GM18951 (cell line): ENCODE measurements around the gene ACTL10.

Experiments used
- POLR2A ChIP-seq: IDR thresholded peaks from 4 replicates; pipeline ENCODE4 v1.6.1; 2011; ENCODE audit warnings: mild to moderate bottlenecking; ENCODE audit not compliant: insufficient read length, insufficient read depth; ENCODE audit errors: extremely low read depth
- in situ Hi-C: fragments of 300-500 bp; cut with MboI; formaldehyde crosslinking; loops from one replicate; pipeline ENCODE4 v1.12.0; 2022; ENCODE audit warnings: low sequenced_read_pairs, mixed read lengths, inconsistent platforms; ENCODE audit not compliant: unreplicated experiment

Gene ACTL10

DNA sequence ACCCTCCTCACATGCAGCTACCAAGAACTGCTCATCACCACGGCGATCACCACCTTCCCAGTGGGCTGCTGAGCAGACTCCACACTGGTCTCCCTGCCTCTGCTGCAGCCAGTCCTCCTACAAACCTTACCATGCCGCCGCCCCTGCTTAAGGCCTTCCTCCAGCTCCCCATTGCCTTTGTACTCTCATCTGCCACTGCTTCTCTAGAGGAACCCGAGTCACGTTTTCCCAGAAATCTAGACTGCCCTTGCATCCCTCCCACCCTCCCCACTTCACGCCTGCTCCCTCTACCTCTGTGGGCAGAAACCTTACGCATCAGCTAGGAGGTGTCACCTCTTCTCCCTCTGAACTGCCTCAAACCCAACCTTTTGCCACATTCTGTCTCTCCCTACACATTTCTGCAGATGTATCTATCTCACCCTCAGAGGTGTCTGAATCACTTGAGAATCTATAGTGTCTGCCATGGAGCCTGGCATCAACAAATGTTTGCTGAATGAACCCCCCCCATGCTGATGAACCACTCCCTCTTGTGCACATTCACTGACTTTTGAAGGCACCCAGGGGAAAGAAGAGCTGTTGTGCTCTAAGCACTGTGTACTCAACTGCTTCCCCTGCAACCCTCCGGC lies 15.1 kb downstream of the ACTL10 start:
- in situ Hi-C loops, result no loop called here
- TF ChIP-seq POLR2A, result no peak

GRCh38 chr20:33684533-33685327 lies 18.0 kb downstream of the ACTL10 start:
- in situ Hi-C loops, result no loop called here
- TF ChIP-seq POLR2A, result no peak

GRCh38 chr20:33685328-33686099 lies 18.8 kb downstream of the ACTL10 start:
- peak; percentile 49 for TF ChIP-seq POLR2A
- in situ Hi-C loops, result no loop called here

GRCh38 chr20:33686100-33686983 lies 19.6 kb downstream of the ACTL10 start, which contains the start of gene E2F1:
TSS of gene E2F1 (minus strand) at chr20:33686385. CDS start at chr20:33686264, 121 bp downstream.
- TF ChIP-seq POLR2A, result peak; percentile 66
- in situ Hi-C loops, result no loop called here

DNA sequence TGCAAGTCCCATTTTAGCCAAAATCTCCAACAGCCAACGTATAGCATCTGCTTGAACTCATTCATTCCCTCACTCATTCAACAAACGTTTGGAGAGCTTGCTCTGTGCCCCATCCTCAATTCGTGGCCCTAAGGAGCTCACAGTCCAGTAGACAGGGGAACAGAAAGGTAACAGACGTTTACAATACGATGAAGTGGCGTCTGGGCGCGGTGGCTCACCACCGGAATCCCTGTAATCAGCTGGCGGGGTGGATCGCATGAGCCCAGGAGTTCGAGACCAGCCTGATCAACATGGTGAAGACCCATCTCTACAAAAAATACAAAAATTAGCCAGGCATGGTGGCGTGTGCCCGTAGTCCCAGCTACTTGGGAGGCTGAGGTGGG lies 20.2 kb downstream of the ACTL10 start:
- TF ChIP-seq POLR2A, result no peak
- in situ Hi-C loops, result no loop called here

DNA sequence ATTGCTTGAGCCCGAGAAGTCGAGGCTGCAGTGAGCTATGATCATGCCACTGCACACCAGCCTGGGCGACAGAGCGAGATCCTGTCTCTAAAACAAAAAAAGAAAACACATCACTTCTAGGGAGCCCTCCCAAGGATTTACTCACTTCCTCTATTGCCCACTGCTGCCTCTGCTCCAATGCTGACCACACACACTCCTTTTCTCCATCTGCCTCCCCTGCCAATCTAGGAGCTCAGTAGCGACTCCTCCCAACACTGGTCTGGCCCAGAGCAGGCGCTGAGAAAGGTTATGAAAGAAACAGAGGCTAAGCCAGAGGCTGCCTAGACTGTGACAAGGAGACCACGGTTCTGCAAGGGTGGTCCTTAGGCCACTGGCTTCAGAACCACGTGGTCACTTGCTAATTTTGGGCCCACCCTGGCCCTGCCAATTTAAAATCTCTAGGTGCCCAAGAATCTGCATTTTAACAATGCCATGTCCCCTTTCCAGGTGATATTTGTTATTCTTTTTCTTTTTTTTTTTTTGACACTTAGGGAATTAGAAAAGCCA lies 20.7 kb downstream of the ACTL10 start:
- in situ Hi-C loops, result no loop called here

DNA sequence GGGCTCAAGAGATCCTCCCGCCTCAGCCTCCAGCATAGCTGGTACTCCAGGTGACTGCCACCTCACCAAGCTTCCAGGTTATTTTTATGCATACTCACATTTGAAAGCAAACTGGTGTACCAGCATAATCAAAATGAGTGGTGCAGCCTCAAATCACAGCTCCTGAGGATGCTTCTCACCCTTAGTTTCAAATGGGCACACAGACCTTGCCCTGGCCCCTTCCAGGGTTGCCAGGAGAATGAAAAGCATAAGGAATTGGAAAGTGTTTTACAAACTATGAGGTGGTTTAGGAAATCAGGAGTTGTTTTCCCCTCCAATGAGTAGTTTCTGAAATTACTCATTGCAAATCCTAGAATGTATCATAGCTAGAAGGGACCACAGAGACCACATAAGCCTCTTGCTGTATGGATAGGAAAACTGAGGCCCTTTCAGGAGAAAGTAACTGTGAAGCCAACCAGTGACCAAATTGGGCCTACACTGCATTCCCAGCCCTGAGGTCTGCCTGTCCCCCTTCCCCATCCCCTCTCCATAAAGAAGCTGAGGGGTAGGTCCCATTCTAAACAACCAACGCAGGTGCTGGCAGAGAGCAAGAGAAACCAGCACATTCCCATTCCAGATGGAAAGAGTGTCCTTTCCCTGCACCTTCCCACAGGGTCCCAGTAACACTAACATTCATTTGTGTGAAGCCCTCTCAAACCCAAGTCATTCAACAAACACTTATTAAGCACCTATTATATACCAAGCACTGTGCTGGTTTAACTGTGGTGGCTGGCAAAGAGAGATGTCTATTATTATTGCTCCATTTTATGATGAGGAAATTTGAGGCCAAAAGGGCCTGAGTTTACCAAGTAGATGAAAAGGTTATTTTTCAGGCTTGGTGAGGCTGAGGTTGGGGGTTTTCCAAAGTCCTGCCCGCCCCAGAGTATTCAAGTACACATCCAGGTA lies 21.5 kb downstream of the ACTL10 start:
- no peak for TF ChIP-seq POLR2A
- in situ Hi-C loops, result no loop called here

More for the DNA sequence above, 20.7 kb downstream of the ACTL10 start:
- TF ChIP-seq POLR2A, result no peak

DNA sequence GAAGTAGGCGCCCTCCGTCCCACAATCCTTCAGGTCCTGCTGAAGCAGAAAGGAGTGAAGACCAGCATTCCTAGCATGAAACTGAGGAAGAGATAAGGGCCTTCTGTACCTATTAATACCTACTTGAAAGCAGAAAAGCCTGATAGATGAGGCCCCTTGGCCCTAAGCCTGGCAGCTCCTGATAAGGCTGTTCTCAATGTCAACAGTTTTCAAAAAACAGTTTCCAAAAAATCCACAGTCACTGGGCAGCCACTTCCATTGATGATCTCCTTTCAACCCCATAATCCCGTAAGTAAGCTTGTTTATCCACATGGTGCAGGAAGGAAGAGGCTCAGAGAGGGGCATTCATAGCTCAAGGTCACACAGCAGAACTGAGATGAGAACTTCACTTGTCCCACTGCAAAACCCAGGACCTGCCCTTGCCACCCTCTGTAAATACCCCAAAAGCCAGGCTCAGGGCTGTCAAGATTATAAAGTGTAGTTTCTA lies 22.2 kb downstream of the ACTL10 start:
- in situ Hi-C loops, result no loop called here
- TF ChIP-seq POLR2A, result no peak

- no peak for TF ChIP-seq POLR2A
- in situ Hi-C loops, result no loop called here
Measured at GRCh38 chr20:33689493-33689892, 22.8 kb downstream of the ACTL10 start.

- in situ Hi-C loops, result no loop called here
- TF ChIP-seq POLR2A, result no peak
Measured at GRCh38 chr20:33689973-33690372, 23.2 kb downstream of the ACTL10 start.

- TF ChIP-seq POLR2A, result no peak
- in situ Hi-C loops, result no loop called here
Measured at GRCh38 chr20:33693289-33693688, 26.5 kb downstream of the ACTL10 start.
